ENCODE results near the gene SRPRA.

The SRPRA gene

GRCh38 chr11:126226334-126227084 is 42.2 kb downstream of the SRPRA start:
- H3K27ac ChIP-seq, result no peak overlapping the region
- no peak for TF ChIP-seq CTCF (conservative IDR thresholded peaks at IDR 0.05)

GRCh38 chr11:126225295-126225665 is 43.4 kb downstream of the SRPRA start:
- TF ChIP-seq CTCF (conservative IDR thresholded peaks at IDR 0.05), result no peak
- no peak overlapping the region for H3K27ac ChIP-seq

- H3K27ac ChIP-seq, result no peak overlapping the region
- no peak for TF ChIP-seq CTCF (conservative IDR thresholded peaks at IDR 0.05)
These were observed 43.9 kb downstream of the SRPRA start for GRCh38 chr11:126224647-126225294.

- no peak for TF ChIP-seq CTCF (conservative IDR thresholded peaks at IDR 0.05)
- H3K27ac ChIP-seq, result no peak overlapping the region
These were observed 49.1 kb downstream of the SRPRA start for GRCh38 chr11:126219547-126219946.

GRCh38 chr11:126217491-126217890 is 51.2 kb downstream of the SRPRA start:
- no peak overlapping the region for H3K27ac ChIP-seq
- no peak for TF ChIP-seq CTCF (conservative IDR thresholded peaks at IDR 0.05)

GRCh38 chr11:126216526-126217305 is 52.0 kb downstream of the SRPRA start:
- TF ChIP-seq CTCF (conservative IDR thresholded peaks at IDR 0.05), result no peak
- H3K27ac ChIP-seq, result peak overlapping the region; percentile 86

- H3K27ac ChIP-seq, result peak overlapping the region; percentile 86
These were observed 53.9 kb downstream of the SRPRA start for GRCh38 chr11:126214841-126215240.

More at GRCh38 chr11:126214841-126215240, 53.9 kb downstream of the SRPRA start:
- no peak for TF ChIP-seq CTCF (conservative IDR thresholded peaks at IDR 0.05)
